ENCODE measurements around the gene KCNC1.

KCNC1 gene

DNA sequence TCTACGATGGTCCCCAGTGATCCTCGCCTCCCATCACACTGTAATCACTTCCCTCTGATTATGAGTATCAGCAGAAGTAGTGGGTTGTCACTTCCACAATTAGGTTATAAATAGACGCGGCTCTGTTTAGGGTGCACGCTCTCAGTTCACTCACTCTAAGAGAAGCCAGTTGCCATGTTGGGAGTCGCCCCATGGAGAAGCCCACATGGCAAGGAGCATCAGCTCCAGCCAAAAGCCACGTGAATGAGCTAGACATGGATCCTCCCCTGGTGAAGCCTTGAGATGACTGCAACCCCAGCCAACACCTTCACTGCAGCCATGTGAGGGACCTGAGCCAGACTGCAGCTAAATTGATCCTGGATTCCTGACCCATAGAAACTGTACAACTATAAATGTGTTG is 41.6 kb upstream of the KCNC1 start:
- TF ChIP-seq TOX (CRISPR knock-in tag; IDR thresholded peaks at IDR 0.05; ENCODE audit: borderline replicate concordance) = no peak
- no peak for TF ChIP-seq RARB (CRISPR knock-in tag; IDR thresholded peaks at IDR 0.05)
- no peak for TF ChIP-seq ZC3H10 (CRISPR knock-in tag; IDR thresholded peaks at IDR 0.05)
- TF ChIP-seq CSRNP3 (CRISPR knock-in tag; IDR thresholded peaks at IDR 0.05) = no peak
- TF ChIP-seq PPARA (CRISPR knock-in tag; IDR thresholded peaks at IDR 0.05; ENCODE audit: borderline replicate concordance) = no peak
- no peak for TF ChIP-seq CSDC2 (CRISPR knock-in tag; IDR thresholded peaks at IDR 0.05)
- TF ChIP-seq, protein P1, sequence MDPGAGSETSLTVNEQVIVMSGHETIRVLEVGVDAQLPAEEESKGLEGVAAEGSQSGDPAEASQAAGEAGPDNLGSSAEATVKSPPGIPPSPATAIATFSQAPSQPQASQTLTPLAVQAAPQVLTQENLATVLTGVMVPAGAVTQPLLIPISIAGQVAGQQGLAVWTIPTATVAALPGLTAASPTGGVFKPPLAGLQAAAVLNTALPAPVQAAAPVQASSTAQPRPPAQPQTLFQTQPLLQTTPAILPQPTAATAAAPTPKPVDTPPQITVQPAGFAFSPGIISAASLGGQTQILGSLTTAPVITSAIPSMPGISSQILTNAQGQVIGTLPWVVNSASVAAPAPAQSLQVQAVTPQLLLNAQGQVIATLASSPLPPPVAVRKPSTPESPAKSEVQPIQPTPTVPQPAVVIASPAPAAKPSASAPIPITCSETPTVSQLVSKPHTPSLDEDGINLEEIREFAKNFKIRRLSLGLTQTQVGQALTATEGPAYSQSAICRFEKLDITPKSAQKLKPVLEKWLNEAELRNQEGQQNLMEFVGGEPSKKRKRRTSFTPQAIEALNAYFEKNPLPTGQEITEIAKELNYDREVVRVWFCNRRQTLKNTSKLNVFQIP (CRISPR knock-in tag; IDR thresholded peaks at IDR 0.05; ENCODE audit: borderline replicate concordance, low read depth) = no peak
- TF ChIP-seq BACH2 (CRISPR knock-in tag; IDR thresholded peaks at IDR 0.05; ENCODE audit: borderline replicate concordance) = no peak
- no peak for TF ChIP-seq ISL1 (CRISPR knock-in tag; IDR thresholded peaks at IDR 0.05)
- no peak for TF ChIP-seq CREB5 (CRISPR knock-in tag; IDR thresholded peaks at IDR 0.05; ENCODE audit: low read depth)
- no peak for TF ChIP-seq ZFP30 (CRISPR knock-in tag; IDR thresholded peaks at IDR 0.05)
- TF ChIP-seq OSR1 (CRISPR knock-in tag; IDR thresholded peaks at IDR 0.05) = no peak
- TF ChIP-seq SNAI2 (CRISPR knock-in tag; IDR thresholded peaks at IDR 0.05) = no peak
- TF ChIP-seq GLIS3 (CRISPR knock-in tag; IDR thresholded peaks at IDR 0.05) = no peak
- no peak for TF ChIP-seq ARNTL (CRISPR knock-in tag; IDR thresholded peaks at IDR 0.05; ENCODE audit: borderline replicate concordance, low read depth)

DNA sequence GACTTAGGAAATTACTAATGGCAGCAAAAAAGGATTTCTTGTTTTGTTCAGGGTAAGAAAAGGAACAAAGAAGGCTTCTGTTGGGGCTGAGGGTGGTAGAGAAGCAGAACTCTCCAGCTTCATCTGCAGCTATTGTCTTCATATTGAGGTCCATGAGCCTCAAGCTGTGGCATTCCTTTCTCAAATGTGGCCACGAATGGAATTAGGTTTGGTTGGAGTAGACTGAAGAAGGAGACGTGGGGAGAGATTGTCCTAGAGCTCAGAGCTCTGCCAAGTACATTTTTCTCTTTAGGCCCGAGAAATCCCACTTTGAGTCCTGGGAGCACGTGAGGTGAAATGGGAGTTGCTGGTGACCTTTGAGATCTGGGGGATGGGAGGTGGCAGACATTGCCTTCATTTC is 41.0 kb upstream of the KCNC1 start:
- TF ChIP-seq ISL1 (CRISPR knock-in tag; IDR thresholded peaks at IDR 0.05) (no peak), ZFP30 (CRISPR knock-in tag; IDR thresholded peaks at IDR 0.05) (no peak), ZC3H10 (CRISPR knock-in tag; IDR thresholded peaks at IDR 0.05) (no peak), TOX (CRISPR knock-in tag; IDR thresholded peaks at IDR 0.05; ENCODE audit: borderline replicate concordance) (no peak), SNAI2 (CRISPR knock-in tag; IDR thresholded peaks at IDR 0.05) (no peak), PPARA (CRISPR knock-in tag; IDR thresholded peaks at IDR 0.05; ENCODE audit: borderline replicate concordance) (no peak), CSDC2 (CRISPR knock-in tag; IDR thresholded peaks at IDR 0.05) (no peak), OSR1 (CRISPR knock-in tag; IDR thresholded peaks at IDR 0.05) (no peak), RARB (CRISPR knock-in tag; IDR thresholded peaks at IDR 0.05) (no peak), GLIS3 (CRISPR knock-in tag; IDR thresholded peaks at IDR 0.05) (no peak), BACH2 (CRISPR knock-in tag; IDR thresholded peaks at IDR 0.05; ENCODE audit: borderline replicate concordance) (no peak)
- TF ChIP-seq, protein P1 (CRISPR knock-in tag; IDR thresholded peaks at IDR 0.05; ENCODE audit: borderline replicate concordance, low read depth) = no peak
- no peak for ATAC-seq

More for the DNA sequence above, 41.6 kb upstream of the KCNC1 start:
- no peak for ATAC-seq

GRCh38 chr11:17694494-17695110 is 40.0 kb upstream of the KCNC1 start:
- ATAC-seq = no peak
- TF ChIP-seq, protein P1 (CRISPR knock-in tag; IDR thresholded peaks at IDR 0.05; ENCODE audit: borderline replicate concordance, low read depth) = no peak
- TF ChIP-seq TCF4 (CRISPR knock-in tag; IDR thresholded peaks at IDR 0.05; ENCODE audit: borderline replicate concordance) = no peak
- no peak for TF ChIP-seq ZNF565 (CRISPR knock-in tag; conservative IDR thresholded peaks at IDR 0.05; ENCODE audit: low read depth)
- no peak for TF ChIP-seq ZNF8 (CRISPR knock-in tag; IDR thresholded peaks at IDR 0.05)
- no peak for TF ChIP-seq CREB5 (CRISPR knock-in tag; IDR thresholded peaks at IDR 0.05; ENCODE audit: low read depth)
- no peak for TF ChIP-seq PATZ1 (CRISPR knock-in tag; IDR thresholded peaks at IDR 0.05; ENCODE audit: borderline replicate concordance)
- TF ChIP-seq RARB (CRISPR knock-in tag; IDR thresholded peaks at IDR 0.05) = no peak
- TF ChIP-seq TOX (CRISPR knock-in tag; IDR thresholded peaks at IDR 0.05; ENCODE audit: borderline replicate concordance) = no peak
- no peak for TF ChIP-seq ISL1 (CRISPR knock-in tag; IDR thresholded peaks at IDR 0.05)
- no peak for TF ChIP-seq ZC3H10 (CRISPR knock-in tag; IDR thresholded peaks at IDR 0.05)
